ENCODE measurements around the gene C6orf132.

C6orf132 gene

GRCh38 chr6:42071881-42072583, 70.4 kb downstream of the C6orf132 start:
- DNase-seq = no peak

GRCh38 chr6:42068872-42069522, 73.4 kb downstream of the C6orf132 start:
- no peak for DNase-seq

GRCh38 chr6:42068173-42068572, 74.2 kb downstream of the C6orf132 start:
- DNase-seq = no peak

GRCh38 chr6:42066156-42066675, 76.2 kb downstream of the C6orf132 start:
- DNase-seq = no peak

- no peak for DNase-seq
These were observed 82.7 kb downstream of the C6orf132 start for GRCh38 chr6:42059743-42060142.

GRCh38 chr6:42053601-42054000, 88.8 kb downstream of the C6orf132 start:
- DNase-seq = no peak

GRCh38 chr6:42051268-42051653, 91.2 kb downstream of the C6orf132 start:
- no peak for DNase-seq

Measured in 8988T (cell line).